GM13977 (cell line): ENCODE data around the gene BAHD1.

Experiments used
- DNase-seq: peaks from one replicate; pipeline ENCODE4 v3.0.0; 2012; ENCODE audit warnings: low spot score
- CTCF ChIP-seq: IDR thresholded peaks from 2 replicates; pipeline ENCODE4 v1.5.1; 2012; ENCODE audit warnings: mild to moderate bottlenecking, control low read depth; ENCODE audit not compliant: insufficient read depth; ENCODE audit errors: extremely low read depth, missing control alignments
- in situ Hi-C: fragments of 300-500 bp; cut with MboI; formaldehyde crosslinking; loops from one replicate; pipeline ENCODE4 v1.12.0; 2022; ENCODE audit warnings: low sequenced_read_pairs, low pct_unique_long_range_greater_than_20kb, mixed read lengths, inconsistent platforms; ENCODE audit not compliant: unreplicated experiment

BAHD1 gene

DNA sequence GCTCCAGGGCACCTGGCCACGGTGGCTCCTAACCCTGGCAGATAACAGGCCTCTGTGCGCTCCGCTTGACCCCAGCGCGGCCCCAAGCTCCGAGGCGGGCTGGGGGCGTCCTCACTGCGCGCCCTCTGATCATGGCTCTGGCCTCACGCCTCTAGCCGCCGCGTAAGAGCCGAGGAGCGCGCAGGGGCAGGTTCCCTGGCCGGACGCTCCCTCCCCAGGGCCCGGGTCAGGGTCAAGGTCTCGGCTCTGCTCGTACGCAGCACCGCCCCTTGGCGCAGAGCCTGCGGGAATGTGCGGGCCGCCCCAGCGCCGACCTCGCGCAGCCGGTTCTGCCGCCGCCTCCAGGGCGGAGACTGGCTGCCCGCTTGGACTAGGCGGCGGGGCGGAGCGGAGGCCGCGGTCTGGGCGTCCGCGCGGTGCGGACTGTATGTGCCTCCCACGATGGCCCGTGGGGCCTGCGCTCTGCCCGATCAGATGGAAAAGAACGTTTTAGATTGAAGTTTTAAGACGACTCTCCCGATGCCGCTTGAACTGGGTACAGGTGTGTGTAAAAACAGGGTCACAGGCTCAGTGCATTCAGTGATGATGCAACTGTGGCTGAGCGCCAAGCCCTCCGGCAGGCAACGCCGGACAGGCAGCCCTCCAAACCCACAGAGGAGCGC is 70.8 kb downstream of the BAHD1 start:
- in situ Hi-C loops: no loop called here
- DNase-seq: peak; percentile 70
- no peak for TF ChIP-seq CTCF

DNA sequence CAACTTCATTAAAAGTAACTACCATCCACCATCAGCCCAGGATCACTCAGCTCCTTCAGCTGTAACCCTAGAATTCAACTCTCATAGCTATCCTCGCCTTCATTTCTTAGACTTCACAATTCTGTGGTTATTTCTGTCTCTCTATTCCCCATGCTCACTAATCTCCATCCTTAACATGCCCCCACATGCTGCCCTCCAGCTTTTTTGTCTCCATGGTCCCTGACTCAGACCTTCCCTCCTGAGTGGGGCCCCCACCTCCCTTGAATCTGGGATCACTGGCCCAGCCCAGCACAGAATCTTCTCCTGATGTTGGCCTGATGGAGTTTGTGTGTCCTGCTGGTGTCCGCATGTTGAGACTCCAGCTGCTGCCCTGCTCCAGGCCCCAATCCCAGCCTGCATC is 71.7 kb downstream of the BAHD1 start:
- no peak for DNase-seq
- in situ Hi-C loops: no loop called here
- no peak for TF ChIP-seq CTCF

DNA sequence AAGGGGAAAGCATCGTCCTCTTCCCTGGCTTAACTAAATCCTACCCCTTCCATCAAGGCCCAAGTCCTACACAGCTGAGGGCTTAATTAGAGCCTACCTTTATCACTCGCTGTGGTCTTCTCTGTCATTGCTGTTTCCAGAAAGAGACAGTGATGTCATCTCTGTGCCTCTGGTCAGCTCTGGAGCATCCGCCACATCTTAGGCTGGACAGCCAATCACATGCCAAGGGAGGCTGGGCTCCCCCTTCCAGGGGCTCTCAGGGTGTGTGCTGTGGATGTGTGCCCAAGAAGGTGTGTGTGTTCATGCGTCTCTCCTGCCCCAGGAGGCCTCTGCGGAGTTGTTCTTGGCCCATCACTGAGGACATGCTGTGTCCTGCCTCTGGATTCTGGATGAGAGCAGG is 72.9 kb downstream of the BAHD1 start:
- in situ Hi-C loops: no loop called here
- DNase-seq: no peak
- no peak for TF ChIP-seq CTCF

GRCh38 chr15:40516322-40516721 is 75.6 kb downstream of the BAHD1 start:
- in situ Hi-C loops: no loop called here
- no peak for TF ChIP-seq CTCF
- no peak for DNase-seq
